Caco-2 (cell line): ENCODE results near the gene RFPL1. TPM values are rescaled to one million over a fixed set of nuclear protein-coding genes. Genes with fewer than 3 reads are reported as not detected.

Experiments
- BruUV-seq: library from RNA; stranded (reverse); fragments of 400-500 nt; replicated peaks from 2 replicates; lab custom pipeline; 2021; lab: Mats Ljungman, UMichigan
- CTCF ChIA-PET: fragments of 300-600 bp; sonication (Branson Sonifier 250); formaldehyde crosslinking; loops from one replicate; lab custom pipeline; 2022; ENCODE audit warnings: antibody characterized with exemption; lab: Charles Lee
- POLR2A ChIA-PET: fragments of 300-600 bp; sonication (Branson Sonifier 250); formaldehyde crosslinking; loops from one replicate; lab custom pipeline; 2022; ENCODE audit warnings: antibody characterized with exemption; lab: Charles Lee
- DNase-seq, 2 experiments: peaks; one replicate each; pipeline versions ENCODE4 v3.0.0 to v3.0.0-alpha.2; 2020 to 2022
- H3K27me3 ChIP-seq: replicated peaks from 2 replicates; pipeline ENCODE4 v1.6.0; 2011; ENCODE audit warnings: low read length; ENCODE audit not compliant: control insufficient read depth, insufficient read depth
- H3K36me3 ChIP-seq: 2 replicates; pipeline ENCODE4 v1.5.1; 2011; ENCODE audit warnings: low read length; ENCODE audit not compliant: control insufficient read depth, insufficient read depth
- H3K4me1 ChIP-seq: fragments of 250-450 bp; sonication (Bioruptor Pico); 2 replicates; pipeline ENCODE4 v1.5.1; 2020; ENCODE audit warnings: mild to moderate bottlenecking
- H3K4me3 ChIP-seq: 2 replicates; pipeline ENCODE4 v1.5.1; 2011; ENCODE audit warnings: low read depth, mild to moderate bottlenecking, control low read depth, low read length
- H3K9me3 ChIP-seq: fragments of 250-450 bp; sonication (Bioruptor Pico); 2 replicates; pipeline ENCODE4 v1.5.1; 2020; ENCODE audit warnings: mild to moderate bottlenecking, moderate library complexity
- H3K27ac Mint-ChIP-seq: one replicate; pipeline ENCODE4 v1.8.0; 2022; ENCODE audit warnings: mixed read lengths; ENCODE audit not compliant: unreplicated experiment
- H3K27me3 Mint-ChIP-seq: one replicate; pipeline ENCODE4 v1.8.0; 2022; ENCODE audit warnings: mixed read lengths; ENCODE audit not compliant: insufficient read depth, unreplicated experiment
- H3K36me3 Mint-ChIP-seq: one replicate; pipeline ENCODE4 v1.8.0; 2022; ENCODE audit warnings: mild to moderate bottlenecking, mixed read lengths; ENCODE audit not compliant: insufficient read depth, unreplicated experiment
- H3K4me1 Mint-ChIP-seq: one replicate; pipeline ENCODE4 v1.8.0; 2022; ENCODE audit warnings: low read depth, mixed read lengths; ENCODE audit not compliant: unreplicated experiment
- H3K4me3 Mint-ChIP-seq: one replicate; pipeline ENCODE4 v1.8.0; 2022; ENCODE audit warnings: mild to moderate bottlenecking, moderate library complexity, mixed read lengths; ENCODE audit not compliant: unreplicated experiment
- H3K9me3 Mint-ChIP-seq: one replicate; pipeline ENCODE4 v1.8.0; 2022; ENCODE audit warnings: mixed read lengths; ENCODE audit not compliant: unreplicated experiment
- intact Hi-C: fragments of 100-400 bp; cut with micrococcal nuclease; formaldehyde crosslinking; loops from one replicate; pipeline ENCODE4 v1.10.0; 2022; ENCODE audit not compliant: unreplicated experiment
- total RNA-seq: library from RNA; stranded (reverse); gene quantifications from 2 replicates; pipeline ENCODE4 v1.2.3, GENCODE V29; 2022
- TF ChIP-seq, protein P1 (sequence below), 2 experiments: fragments of 200-600 bp in 1 of 2; IDR thresholded peaks; 1 replicate in 1 of 2; 2 replicates in 1 of 2; pipeline versions ENCODE4 v1.5.1 to v1.8.0; 2011 to 2022; ENCODE audit warnings: antibody characterized with exemption in 1 of 2, control low read depth in 1 of 2, inconsistent platforms in 1 of 2, low read depth in 1 of 2, low read length in 1 of 2, mild to moderate bottlenecking in 1 of 2, moderate library complexity in 1 of 2; ENCODE audit not compliant: insufficient read depth in 1 of 2, severe bottlenecking in 1 of 2, unreplicated experiment in 1 of 2

RFPL1 gene
- total RNA-seq, 1 experiment from 2014 or later = not detected

DNA sequence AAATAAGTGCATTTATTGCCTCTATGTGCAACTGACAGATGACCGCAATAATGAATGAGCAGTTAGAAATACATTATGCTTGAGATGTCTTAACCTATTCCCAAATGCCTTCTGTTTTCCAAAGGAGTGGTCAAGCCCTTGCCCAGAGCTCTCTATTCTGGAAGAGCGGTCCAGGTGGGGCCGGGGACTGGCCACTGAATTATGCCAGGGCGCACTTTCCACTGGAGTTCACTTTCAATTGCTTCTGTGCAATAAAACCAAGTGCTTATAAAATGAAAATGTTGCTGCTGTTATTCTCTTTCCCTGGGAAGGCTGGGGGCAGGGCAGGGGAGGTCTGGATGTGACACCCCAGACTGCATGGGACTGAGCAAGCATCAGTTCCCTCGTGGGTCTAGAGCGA, 52.6 kb downstream of the RFPL1 start:
- no TSS peak for BruUV-seq
- no peaks in the 10 kb centered on the region for H3K4me1 ChIP-seq
- DNase-seq = no peak
- no peak overlapping the region for H3K4me3 Mint-ChIP-seq
- H3K27me3 ChIP-seq = no peaks in the 10 kb centered on the region
- TF ChIP-seq, protein P1, sequence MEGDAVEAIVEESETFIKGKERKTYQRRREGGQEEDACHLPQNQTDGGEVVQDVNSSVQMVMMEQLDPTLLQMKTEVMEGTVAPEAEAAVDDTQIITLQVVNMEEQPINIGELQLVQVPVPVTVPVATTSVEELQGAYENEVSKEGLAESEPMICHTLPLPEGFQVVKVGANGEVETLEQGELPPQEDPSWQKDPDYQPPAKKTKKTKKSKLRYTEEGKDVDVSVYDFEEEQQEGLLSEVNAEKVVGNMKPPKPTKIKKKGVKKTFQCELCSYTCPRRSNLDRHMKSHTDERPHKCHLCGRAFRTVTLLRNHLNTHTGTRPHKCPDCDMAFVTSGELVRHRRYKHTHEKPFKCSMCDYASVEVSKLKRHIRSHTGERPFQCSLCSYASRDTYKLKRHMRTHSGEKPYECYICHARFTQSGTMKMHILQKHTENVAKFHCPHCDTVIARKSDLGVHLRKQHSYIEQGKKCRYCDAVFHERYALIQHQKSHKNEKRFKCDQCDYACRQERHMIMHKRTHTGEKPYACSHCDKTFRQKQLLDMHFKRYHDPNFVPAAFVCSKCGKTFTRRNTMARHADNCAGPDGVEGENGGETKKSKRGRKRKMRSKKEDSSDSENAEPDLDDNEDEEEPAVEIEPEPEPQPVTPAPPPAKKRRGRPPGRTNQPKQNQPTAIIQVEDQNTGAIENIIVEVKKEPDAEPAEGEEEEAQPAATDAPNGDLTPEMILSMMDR (IDR thresholded peaks at IDR 0.05; ENCODE audit: insufficient read depth in 1 of 2, low read depth in 1 of 2, low read length in 1 of 2, severe bottlenecking in 1 of 2, unreplicated experiment in 1 of 2) = no peak
- H3K9me3 ChIP-seq = no peaks in the 10 kb centered on the region
- no peaks in the 10 kb centered on the region for H3K9me3 Mint-ChIP-seq
- no peaks in the 10 kb centered on the region for H3K36me3 Mint-ChIP-seq
- H3K4me3 ChIP-seq = no peak overlapping the region
- H3K27me3 Mint-ChIP-seq = no peaks in the 10 kb centered on the region
- intact Hi-C loops = no loop called here
- no peaks in the 10 kb centered on the region for H3K4me1 Mint-ChIP-seq
- H3K36me3 ChIP-seq = no peaks in the 10 kb centered on the region
- H3K27ac Mint-ChIP-seq = no peak overlapping the region
- ChIA-PET CTCF (no interaction called here), POLR2A (no interaction called here)

Other genes starting within 250 kb of the RFPL1 start
- 8.9 and 10.0 TPM in 2 replicates for gene EMID1, start 232.7 kb upstream of the RFPL1 start, total RNA-seq
- 47.7 and 49.6 TPM in 2 replicates for gene RHBDD3, start 170.6 kb upstream of the RFPL1 start, total RNA-seq
- 343 and 358 TPM in 2 replicates for gene EWSR1, start 170.3 kb upstream of the RFPL1 start, total RNA-seq
- gene GAS2L1, start 131.9 kb upstream of the RFPL1 start, total RNA-seq = 20.4 and 21.1 TPM in 2 replicates
- gene RASL10A, start 122.9 kb upstream of the RFPL1 start, total RNA-seq = 1.1 and 1.8 TPM in 2 replicates
- gene AP1B1, start 50.0 kb upstream of the RFPL1 start, total RNA-seq = 101 and 102 TPM in 2 replicates
- not detected in 2 replicates for gene NEFH, start 41.6 kb downstream of the RFPL1 start, total RNA-seq
- gene THOC5, start 115.2 kb downstream of the RFPL1 start, total RNA-seq = 61.1 and 74.6 TPM in 2 replicates
- 81.8 and 102 TPM in 2 replicates for gene NIPSNAP1, start 142.5 kb downstream of the RFPL1 start, total RNA-seq
- gene NF2, start 165.1 kb downstream of the RFPL1 start, total RNA-seq = 53.2 and 56.5 TPM in 2 replicates